HepG2 (cell line): ENCODE results near the gene ALCAM. TPM values are rescaled to one million over a fixed set of nuclear protein-coding genes. Genes with fewer than 3 reads are reported as not detected.

Experiments used
- AGO2 ChIP-seq: fragments of 200-400 bp; formaldehyde crosslinking; optimal IDR thresholded peaks from 2 replicates; pipeline ENCODE3; 2017; ENCODE audit warnings: mild to moderate bottlenecking, low read depth, low read length, moderate library complexity
- BCL6 ChIP-seq: IDR thresholded peaks from 2 replicates; pipeline ENCODE4 v1.6.1; 2016; ENCODE audit warnings: missing genetic modification reagents, missing compliant biosample characterization
- CCDC6 ChIP-seq: sonication (generic); formaldehyde crosslinking; IDR thresholded peaks from 2 replicates; pipeline ENCODE4 v1.8.1; 2022; ENCODE audit warnings: mild to moderate bottlenecking, missing genetic modification reagents, moderate library complexity
- EP300 ChIP-seq, 3 experiments: sonication (generic) in 1 of 3; formaldehyde crosslinking in 1 of 3; IDR thresholded peaks; 2 replicates each; pipeline versions ENCODE4 v1.5.1 to v1.6.1; 2011 to 2020; ENCODE audit warnings: low read depth in 2 of 3, low read length in 2 of 3, borderline replicate concordance in 1 of 3, improper control_type of control experiment in 1 of 3, mild to moderate bottlenecking in 1 of 3, missing genetic modification reagents in 1 of 3, moderate library complexity in 1 of 3
- FIP1L1 ChIP-seq: fragments of 200-400 bp; formaldehyde crosslinking; IDR thresholded peaks from 2 replicates; pipeline ENCODE4 v1.6.1; 2018; ENCODE audit warnings: low read depth, mild to moderate bottlenecking, low read length, moderate library complexity, borderline replicate concordance; ENCODE audit not compliant: insufficient read depth
- GTF3A ChIP-seq: sonication (generic); formaldehyde crosslinking; conservative IDR thresholded peaks from 2 replicates; pipeline ENCODE4 v1.4.0; 2020; ENCODE audit warnings: mild to moderate bottlenecking, missing genetic modification reagents
- HNRNPK ChIP-seq: fragments of 200-400 bp; formaldehyde crosslinking; IDR thresholded peaks from 2 replicates; pipeline ENCODE4 v1.6.1; 2018; ENCODE audit warnings: low read length, low read depth, moderate library complexity, mild to moderate bottlenecking; ENCODE audit not compliant: poor library complexity, severe bottlenecking
- IKZF5 ChIP-seq: IDR thresholded peaks from 2 replicates; pipeline ENCODE4 v1.6.1; 2018; ENCODE audit warnings: missing genetic modification reagents, mild to moderate bottlenecking, missing compliant biosample characterization
- KDM2A ChIP-seq: sonication (generic); formaldehyde crosslinking; IDR thresholded peaks from 2 replicates; pipeline ENCODE4 v1.4.0; 2020; ENCODE audit warnings: low read depth, missing genetic modification reagents, borderline replicate concordance
- MED13 ChIP-seq: sonication (generic); formaldehyde crosslinking; IDR thresholded peaks from 2 replicates; pipeline ENCODE4 v1.5.0; 2020; ENCODE audit warnings: missing genetic modification reagents
- MLLT10 ChIP-seq: sonication (generic); formaldehyde crosslinking; IDR thresholded peaks from 2 replicates; pipeline ENCODE4 v1.4.0; 2020; ENCODE audit warnings: missing genetic modification reagents
- RXRA ChIP-seq: sonication (generic); formaldehyde crosslinking; IDR thresholded peaks from 2 replicates; pipeline ENCODE4 v1.5.1; 2020; ENCODE audit warnings: missing genetic modification reagents
- SAFB2 ChIP-seq: sonication (generic); formaldehyde crosslinking; IDR thresholded peaks from 2 replicates; pipeline ENCODE4 v1.5.1; 2020; ENCODE audit warnings: missing genetic modification reagents, low read depth, mild to moderate bottlenecking, borderline replicate concordance
- SIN3A ChIP-seq: IDR thresholded peaks from 2 replicates; pipeline ENCODE4 v1.6.1; 2011; ENCODE audit warnings: low read depth, mild to moderate bottlenecking, control low read depth, low read length, borderline replicate concordance
- SIN3B ChIP-seq: fragments of 150-350 bp; IDR thresholded peaks from 2 replicates; pipeline ENCODE4 v1.6.1; 2014; ENCODE audit warnings: low read length
- SRSF1 ChIP-seq: fragments of 200-400 bp; formaldehyde crosslinking; optimal IDR thresholded peaks from 2 replicates; pipeline ENCODE3; 2017; ENCODE audit warnings: mild to moderate bottlenecking, low read depth, low read length, moderate library complexity
- TOE1 ChIP-seq: sonication (generic); formaldehyde crosslinking; IDR thresholded peaks from 2 replicates; pipeline ENCODE4 v1.4.0; 2020; ENCODE audit warnings: mild to moderate bottlenecking, missing genetic modification reagents
- ZBTB44 ChIP-seq: sonication (generic); formaldehyde crosslinking; IDR thresholded peaks from 2 replicates; pipeline ENCODE4 v1.4.0; 2020; ENCODE audit warnings: missing genetic modification reagents
- ZNF263 ChIP-seq: sonication (generic); formaldehyde crosslinking; IDR thresholded peaks from 2 replicates; pipeline ENCODE4 v1.4.0; 2020; ENCODE audit warnings: missing genetic modification reagents
- ZNF343 ChIP-seq: sonication (generic); formaldehyde crosslinking; IDR thresholded peaks from 2 replicates; pipeline ENCODE4 v1.4.0; 2020; ENCODE audit warnings: mild to moderate bottlenecking, missing genetic modification reagents
- ZNF441 ChIP-seq: sonication (generic); formaldehyde crosslinking; IDR thresholded peaks from 2 replicates; pipeline ENCODE4 v1.7.0; 2021; ENCODE audit warnings: missing genetic modification reagents, borderline replicate concordance
- ZNF557 ChIP-seq: sonication (generic); formaldehyde crosslinking; IDR thresholded peaks from 2 replicates; pipeline ENCODE4 v1.4.0; 2020; ENCODE audit warnings: missing genetic modification reagents
- ZNF580 ChIP-seq: IDR thresholded peaks from 2 replicates; pipeline ENCODE4 v1.6.1; 2016; ENCODE audit warnings: low read depth, borderline replicate concordance
- ZNF614 ChIP-seq: IDR thresholded peaks from 2 replicates; pipeline ENCODE4 v1.6.1; 2018; ENCODE audit warnings: missing biosample characterization, missing genetic modification reagents, inconsistent platforms, borderline replicate concordance
- ZNF629 ChIP-seq: sonication (generic); formaldehyde crosslinking; conservative IDR thresholded peaks from 2 replicates; pipeline ENCODE4 v1.5.0; 2020; ENCODE audit warnings: missing genetic modification reagents
- ZNF780A ChIP-seq: sonication (generic); formaldehyde crosslinking; IDR thresholded peaks from 2 replicates; pipeline ENCODE4 v1.8.0; 2022; ENCODE audit warnings: mild to moderate bottlenecking, missing genetic modification reagents, moderate library complexity
- ZNF841 ChIP-seq: sonication (generic); formaldehyde crosslinking; IDR thresholded peaks from 2 replicates; pipeline ENCODE4 v1.8.1; 2023; ENCODE audit warnings: missing genetic modification reagents, borderline replicate concordance
- polyA plus RNA-seq, 8 experiments: library from polyadenylated mRNA; depleted of rRNA in 3 of 8; stranded (reverse) in 7 of 8; unstranded in 1 of 8; fragments of >200 nt; fragmentation: Illumina TruSeq in 4 of 8; extraction: Trizol in 4 of 8; gene quantifications; 2 replicates each; pipeline versions ENCODE4 v1.2.1 to v1.2.3, GENCODE V29; 2011 to 2016; ENCODE audit warnings: low read depth in 4 of 8, missing spikeins in 1 of 8, mixed read lengths in 1 of 8; ENCODE audit not compliant: insufficient read depth in 1 of 8
- total RNA-seq, 5 experiments: library from RNA; depleted of rRNA; stranded (reverse); fragments of >200 nt; fragmentation: Illumina TruSeq; extraction: Trizol; gene quantifications; 2 replicates each; pipeline ENCODE4 v1.2.3, GENCODE V29; 2016; ENCODE audit warnings: low read depth in 1 of 5
- TF ChIP-seq, protein P1 (sequence below): sonication (generic); formaldehyde crosslinking; IDR thresholded peaks from 2 replicates; pipeline ENCODE4 v1.9.0; 2022; ENCODE audit warnings: missing genetic modification reagents, mild to moderate bottlenecking, borderline replicate concordance

The ALCAM gene
- total and polyA plus RNA-seq, 2 of the 13 experiments (the other 11 are each of a cell fraction or from before 2014, with no cell fraction given) = 26.0 to 33.1 TPM

GRCh38 chr3:105367063-105367405 lies 325 bp downstream of the ALCAM start (continued):
- TF ChIP-seq SIN3A (peak; percentile 12; the same call in 1 of the 2 replicates), AGO2 (peak; percentile 62), ZBTB44 (CRISPR knock-in tag) (no peak), CCDC6 (CRISPR knock-in tag) (peak; percentile 14; the same call in 1 of the 2 replicates), SIN3B (no peak), ZNF629 (CRISPR knock-in tag) (no peak), ZNF263 (no peak), ZNF441 (CRISPR knock-in tag) (0 out of 2 replicates have a peak, but pooled peaks have one; percentile 45), SRSF1 (peak; percentile 73), FIP1L1 (no peak), HNRNPK (no peak), IKZF5 (CRISPR knock-in tag) (no peak), GTF3A (no peak), BCL6 (CRISPR knock-in tag) (no peak), ZNF343 (CRISPR knock-in tag) (no peak), RXRA (no peak), MED13 (no peak), SAFB2 (CRISPR knock-in tag) (peak; percentile 68), ZNF841 (CRISPR knock-in tag) (no peak), ZNF557 (CRISPR knock-in tag) (no peak), ZNF780A (CRISPR knock-in tag) (0 out of 2 replicates have a peak, but pooled peaks have one; percentile 25), EP300 (IDR thresholded peaks at IDR 0.05; ENCODE audit: low read depth in 2 of 2, low read length in 2 of 2) (no peak), EP300 (CRISPR knock-in tag; IDR thresholded peaks at IDR 0.05; ENCODE audit: borderline replicate concordance) (no peak), ZNF580 (CRISPR knock-in tag) (no peak), KDM2A (CRISPR knock-in tag) (no peak), MLLT10 (no peak), TOE1 (CRISPR knock-in tag) (no peak), ZNF614 (CRISPR knock-in tag) (no peak)
- TF ChIP-seq, protein P1, sequence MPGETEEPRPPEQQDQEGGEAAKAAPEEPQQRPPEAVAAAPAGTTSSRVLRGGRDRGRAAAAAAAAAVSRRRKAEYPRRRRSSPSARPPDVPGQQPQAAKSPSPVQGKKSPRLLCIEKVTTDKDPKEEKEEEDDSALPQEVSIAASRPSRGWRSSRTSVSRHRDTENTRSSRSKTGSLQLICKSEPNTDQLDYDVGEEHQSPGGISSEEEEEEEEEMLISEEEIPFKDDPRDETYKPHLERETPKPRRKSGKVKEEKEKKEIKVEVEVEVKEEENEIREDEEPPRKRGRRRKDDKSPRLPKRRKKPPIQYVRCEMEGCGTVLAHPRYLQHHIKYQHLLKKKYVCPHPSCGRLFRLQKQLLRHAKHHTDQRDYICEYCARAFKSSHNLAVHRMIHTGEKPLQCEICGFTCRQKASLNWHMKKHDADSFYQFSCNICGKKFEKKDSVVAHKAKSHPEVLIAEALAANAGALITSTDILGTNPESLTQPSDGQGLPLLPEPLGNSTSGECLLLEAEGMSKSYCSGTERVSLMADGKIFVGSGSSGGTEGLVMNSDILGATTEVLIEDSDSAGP = peak; percentile 49; the same call in 1 of the 2 replicates
